Calu3 (cell line): Measurements from ENCODE around the gene KRIT1. TPM values are rescaled to one million over a fixed set of nuclear protein-coding genes. Genes with fewer than 3 reads are reported as not detected.

ENCODE experiments used
- BruUV-seq: library from RNA; stranded (reverse); fragments of 400-500 nt; replicated peaks from 2 replicates; lab custom pipeline; 2021; lab: Mats Ljungman, UMichigan
- CTCF ChIA-PET: fragments of 300-600 bp; sonication (Branson Sonifier 250); formaldehyde crosslinking; loops from one replicate; lab custom pipeline; 2022; ENCODE audit warnings: antibody characterized with exemption; lab: Charles Lee
- DNase-seq: peaks from one replicate; pipeline ENCODE4 v3.0.0; 2022
- H3K27ac Mint-ChIP-seq: one replicate; pipeline ENCODE4 v1.8.0; 2022; ENCODE audit warnings: mixed read lengths; ENCODE audit not compliant: unreplicated experiment
- H3K27me3 Mint-ChIP-seq: one replicate; pipeline ENCODE4 v1.8.0; 2022; ENCODE audit warnings: mixed read lengths; ENCODE audit not compliant: unreplicated experiment
- H3K36me3 Mint-ChIP-seq: one replicate; pipeline ENCODE4 v1.8.0; 2022; ENCODE audit warnings: mild to moderate bottlenecking, moderate library complexity, mixed read lengths; ENCODE audit not compliant: insufficient read depth, unreplicated experiment
- H3K4me1 Mint-ChIP-seq: one replicate; pipeline ENCODE4 v1.8.0; 2022; ENCODE audit warnings: mild to moderate bottlenecking, low read depth, mixed read lengths; ENCODE audit not compliant: unreplicated experiment
- H3K4me3 Mint-ChIP-seq: one replicate; pipeline ENCODE4 v1.8.0; 2022; ENCODE audit warnings: mild to moderate bottlenecking, low read depth, moderate library complexity, mixed read lengths; ENCODE audit not compliant: unreplicated experiment
- H3K9me3 Mint-ChIP-seq: one replicate; pipeline ENCODE4 v1.8.0; 2022; ENCODE audit warnings: low read depth, mixed read lengths; ENCODE audit not compliant: unreplicated experiment
- CTCF ChIP-seq: fragments of 200-600 bp; IDR thresholded peaks from one replicate; pipeline ENCODE4 v1.8.0; 2022; ENCODE audit warnings: antibody characterized with exemption; ENCODE audit not compliant: unreplicated experiment
- intact Hi-C: fragments of 100-400 bp; cut with micrococcal nuclease; formaldehyde crosslinking; loops from one replicate; pipeline ENCODE4 v1.10.0; 2022; ENCODE audit not compliant: unreplicated experiment
- total RNA-seq: library from RNA; stranded (reverse); gene quantifications from 2 replicates; pipeline ENCODE4 v1.2.3, GENCODE V29; 2022

The KRIT1 gene
- total RNA-seq, 1 experiment from 2014 or later, result 27.8 TPM

GRCh38 chr7:92279396-92280031 is 33.8 kb upstream of the KRIT1 start:
- Mint-ChIP-seq H3K4me1 (no peaks in the 10 kb centered on the region), H3K4me3 (no peak overlapping the region), H3K27me3 (no peaks in the 10 kb centered on the region), H3K36me3 (no peaks in the 10 kb centered on the region), H3K9me3 (no peaks in the 10 kb centered on the region), H3K27ac (no peak overlapping the region)
- no peak for DNase-seq
- no peak for TF ChIP-seq CTCF
- intact Hi-C loops, result no loop called here
- BruUV-seq, result no TSS peak
- CTCF ChIA-PET, result interaction anchor here (0.7 kb wide), 1 partner anchor 20 kb away, joined by 3 read pairs; no protein-coding TSS in a partner anchor

DNA sequence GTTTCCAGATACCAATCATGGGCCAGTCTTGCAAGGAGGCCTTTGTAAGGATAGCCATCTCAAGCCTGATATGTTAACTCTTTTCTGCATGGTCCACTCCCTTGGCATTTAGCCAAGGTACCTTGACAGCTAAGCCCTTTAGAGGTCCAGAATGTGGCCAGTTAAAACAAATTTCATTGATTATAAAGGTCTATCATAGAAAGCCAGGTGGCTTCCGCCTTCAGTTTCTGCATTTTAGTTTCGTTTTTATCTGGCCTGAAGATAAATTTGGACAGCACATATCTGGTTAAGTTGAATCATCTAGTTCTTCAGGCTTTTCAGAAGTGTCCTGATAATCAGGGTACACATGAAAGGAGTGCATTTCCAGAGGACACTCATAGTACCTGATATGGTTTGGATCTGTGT is 30.7 kb upstream of the KRIT1 start:
- H3K4me3 Mint-ChIP-seq, result no peak overlapping the region
- H3K36me3 Mint-ChIP-seq, result no peaks in the 10 kb centered on the region
- H3K9me3 Mint-ChIP-seq, result no peaks in the 10 kb centered on the region
- CTCF ChIA-PET, result no interaction called here
- no TSS peak for BruUV-seq
- no peak for TF ChIP-seq CTCF
- H3K27me3 Mint-ChIP-seq, result no peaks in the 10 kb centered on the region
- no peak for DNase-seq
- intact Hi-C loops, result no loop called here
- no peaks in the 10 kb centered on the region for H3K4me1 Mint-ChIP-seq
- no peak overlapping the region for H3K27ac Mint-ChIP-seq

DNA sequence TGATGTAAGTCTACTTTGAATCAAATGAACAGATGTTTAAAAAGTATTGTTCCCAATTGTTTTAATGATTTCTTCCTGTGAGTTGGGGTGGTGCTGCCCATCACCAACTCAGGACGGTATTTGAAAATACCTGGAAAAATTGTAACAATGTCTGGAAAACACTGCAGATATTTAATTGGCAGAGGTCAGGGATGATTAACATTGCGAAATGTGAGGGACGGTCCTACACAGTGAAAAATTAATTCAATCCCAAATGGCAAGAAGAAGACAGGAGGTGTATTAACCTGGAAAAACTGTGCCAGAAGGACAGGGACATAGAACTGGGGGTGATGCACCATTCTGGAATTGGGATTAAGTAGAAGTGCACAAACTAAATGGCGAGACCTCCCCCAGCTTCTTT is 29.6 kb upstream of the KRIT1 start:
- H3K27ac Mint-ChIP-seq, result no peak overlapping the region
- DNase-seq, result no peak
- no TSS peak for BruUV-seq
- CTCF ChIA-PET, result no interaction called here
- H3K9me3 Mint-ChIP-seq, result no peaks in the 10 kb centered on the region
- H3K36me3 Mint-ChIP-seq, result no peaks in the 10 kb centered on the region
- TF ChIP-seq CTCF, result no peak
- H3K27me3 Mint-ChIP-seq, result no peaks in the 10 kb centered on the region
- intact Hi-C loops, result no loop called here
- H3K4me3 Mint-ChIP-seq, result no peak overlapping the region
- no peaks in the 10 kb centered on the region for H3K4me1 Mint-ChIP-seq

GRCh38 chr7:92268921-92269320 is 23.2 kb upstream of the KRIT1 start:
- Mint-ChIP-seq H3K27me3 (no peaks in the 10 kb centered on the region), H3K27ac (no peak overlapping the region), H3K4me1 (no peaks in the 10 kb centered on the region), H3K9me3 (no peaks in the 10 kb centered on the region), H3K4me3 (no peak overlapping the region), H3K36me3 (no peaks in the 10 kb centered on the region)
- DNase-seq, result no peak
- CTCF ChIA-PET, result no interaction called here
- no peak for TF ChIP-seq CTCF
- intact Hi-C loops, result no loop called here
- no TSS peak for BruUV-seq
